Trophoblast cell (in vitro differentiated cells and primary cell): Measurements from ENCODE around the gene HIF3A.

Source experiments
- DNase-seq, 2 donors: peaks; one replicate each; pipeline ENCODE4 v3.0.0-alpha.2; 2016
- H2AFZ ChIP-seq: 2 replicates; pipeline ENCODE4 v1.6.1; 2013; ENCODE audit warnings: low read length, moderate library complexity, mild to moderate bottlenecking; ENCODE audit not compliant: insufficient read depth, poor library complexity
- H2AK5ac ChIP-seq: 2 replicates; pipeline ENCODE4 v1.6.1; 2013; ENCODE audit warnings: mild to moderate bottlenecking, low read length
- H2BK120ac ChIP-seq: 2 replicates; pipeline ENCODE4 v1.6.1; 2013; ENCODE audit warnings: low read length, mild to moderate bottlenecking, moderate library complexity; ENCODE audit not compliant: insufficient read depth, poor library complexity
- H2BK12ac ChIP-seq: 2 replicates; pipeline ENCODE4 v1.6.1; 2013; ENCODE audit warnings: mild to moderate bottlenecking, low read length, moderate library complexity
- H2BK5ac ChIP-seq: 2 replicates; pipeline ENCODE4 v1.6.1; 2013; ENCODE audit warnings: low read length, low read depth, moderate library complexity, mild to moderate bottlenecking; ENCODE audit not compliant: poor library complexity
- H3K14ac ChIP-seq: 2 replicates; pipeline ENCODE4 v1.6.1; 2013; ENCODE audit warnings: mild to moderate bottlenecking, low read length
- H3K18ac ChIP-seq: 2 replicates; pipeline ENCODE4 v1.6.1; 2013; ENCODE audit warnings: mild to moderate bottlenecking, low read length
- H3K23ac ChIP-seq: 2 replicates; pipeline ENCODE4 v1.6.1; 2013; ENCODE audit warnings: low read length
- H3K27ac ChIP-seq: 2 replicates; pipeline ENCODE4 v1.5.1; 2013; ENCODE audit warnings: low read depth, mild to moderate bottlenecking, inconsistent platforms, low read length, moderate library complexity
- H3K27me3 ChIP-seq: 2 replicates; pipeline ENCODE4 v1.6.1; 2013; ENCODE audit warnings: inconsistent platforms, mild to moderate bottlenecking, low read length, moderate library complexity; ENCODE audit not compliant: insufficient read depth
- H3K36me3 ChIP-seq, 2 experiments: 1 replicate in 1 of 2; 2 replicates in 1 of 2; pipeline ENCODE4 v1.6.1; 2013; ENCODE audit warnings: low read length in 2 of 2, mild to moderate bottlenecking in 2 of 2, moderate library complexity in 1 of 2; ENCODE audit not compliant: insufficient read depth in 2 of 2, control insufficient read depth in 1 of 2
- H3K4ac ChIP-seq: 2 replicates; pipeline ENCODE4 v1.6.1; 2013; ENCODE audit warnings: low read depth, mild to moderate bottlenecking, low read length, moderate library complexity
- H3K4me1 ChIP-seq, 2 experiments: 1 replicate in 1 of 2; 2 replicates in 1 of 2; pipeline ENCODE4 v1.6.1; 2013; ENCODE audit warnings: low read length in 2 of 2, mild to moderate bottlenecking in 2 of 2, moderate library complexity in 1 of 2; ENCODE audit not compliant: insufficient read depth in 2 of 2, control insufficient read depth in 1 of 2
- H3K4me2 ChIP-seq: 2 replicates; pipeline ENCODE4 v1.6.1; 2013; ENCODE audit warnings: inconsistent platforms, mild to moderate bottlenecking, low read length, moderate library complexity
- H3K4me3 ChIP-seq: 2 replicates; pipeline ENCODE4 v1.5.1; 2013; ENCODE audit warnings: mild to moderate bottlenecking, low read depth, low read length, inconsistent platforms
- H3K79me1 ChIP-seq: one replicate; pipeline ENCODE4 v1.6.1; 2013; ENCODE audit warnings: low read length
- H3K79me2 ChIP-seq: 2 replicates; pipeline ENCODE4 v1.6.1; 2013; ENCODE audit warnings: low read length, mild to moderate bottlenecking; ENCODE audit not compliant: control insufficient read depth, insufficient read depth, poor library complexity
- H3K9ac ChIP-seq: 2 replicates; pipeline ENCODE4 v1.6.1; 2013; ENCODE audit warnings: mild to moderate bottlenecking, low read length
- H3K9me3 ChIP-seq: 2 replicates; pipeline ENCODE4 v1.6.1; 2013; ENCODE audit warnings: low read depth, mild to moderate bottlenecking, control low read depth, inconsistent platforms, low read length; ENCODE audit not compliant: insufficient read depth
- H4K12ac ChIP-seq: 2 replicates; pipeline ENCODE4 v1.6.1; 2013; ENCODE audit warnings: low read depth, mild to moderate bottlenecking, low read length, moderate library complexity
- H4K8ac ChIP-seq: 2 replicates; pipeline ENCODE4 v1.6.1; 2013; ENCODE audit warnings: low read depth, mild to moderate bottlenecking, low read length, moderate library complexity
- H4K91ac ChIP-seq: one replicate; pipeline ENCODE4 v1.6.1; 2013; ENCODE audit warnings: low read depth, mild to moderate bottlenecking, low read length, moderate library complexity
- WGBS: extraction: QIAGEN DNeasy Blood & Tissue Kit; methylation state at CpG from one replicate; pipeline ENCODE4 v1.1.7; 2013; ENCODE audit warnings: missing lambda C conversion rate; ENCODE audit not compliant: insufficient read length, insufficient coverage; ENCODE audit errors: extremely low coverage; 5-methylcytosine and 5-hydroxymethylcytosine counted together

The HIF3A gene

GRCh38 chr19:46390866-46391265 is 94.0 kb downstream of the HIF3A start:
- H3K79me1 ChIP-seq = no peaks in the 10 kb centered on the region
- no peak overlapping the region for H2AFZ ChIP-seq
- H2BK5ac ChIP-seq = no peak overlapping the region
- H3K4ac ChIP-seq = no peak overlapping the region
- peaks cover 56 to 59% of the 10 kb centered on the region in 2 experiments for H3K36me3 ChIP-seq
- H3K4me3 ChIP-seq = no peak overlapping the region
- H3K9me3 ChIP-seq = peaks cover 7% of the 10 kb centered on the region
- H3K23ac ChIP-seq = no peak overlapping the region
- no peak overlapping the region for H4K91ac ChIP-seq
- no peak overlapping the region for H3K14ac ChIP-seq
- H3K4me2 ChIP-seq = no peak overlapping the region
- no peak overlapping the region for H4K12ac ChIP-seq
- H2AK5ac ChIP-seq = no peak overlapping the region
- H2BK12ac ChIP-seq = no peak overlapping the region
- no peak overlapping the region for H3K18ac ChIP-seq
- H3K9ac ChIP-seq = no peak overlapping the region
- no CpG with 5 or more reads among the region's 18 CpGs for WGBS
- no peaks in the 10 kb centered on the region for H3K79me2 ChIP-seq
- H2BK120ac ChIP-seq = no peak overlapping the region
- H3K27me3 ChIP-seq = no peaks in the 10 kb centered on the region
- no peak overlapping the region for H3K27ac ChIP-seq
- no peak for DNase-seq
- H3K4me1 ChIP-seq = peaks cover 5% of the 10 kb centered on the region in 2 experiments
- no peak overlapping the region for H4K8ac ChIP-seq

- H2BK5ac ChIP-seq = no peak overlapping the region
- H3K79me2 ChIP-seq = no peaks in the 10 kb centered on the region
- no peak overlapping the region for H3K23ac ChIP-seq
- H4K91ac ChIP-seq = no peak overlapping the region
- peaks cover 5% of the 10 kb centered on the region in 2 experiments for H3K4me1 ChIP-seq
- peak overlapping the region; percentile 25 for H2BK12ac ChIP-seq
- no peak overlapping the region for H2AK5ac ChIP-seq
- DNase-seq = no peak
- H2BK120ac ChIP-seq = no peak overlapping the region
- no peak overlapping the region for H3K4me3 ChIP-seq
- H3K4ac ChIP-seq = no peak overlapping the region
- peaks cover 7% of the 10 kb centered on the region for H3K9me3 ChIP-seq
- no peak overlapping the region for H3K14ac ChIP-seq
- H3K18ac ChIP-seq = no peak overlapping the region
- no CpG with 5 or more reads among the region's 33 CpGs for WGBS
- H3K36me3 ChIP-seq = peaks cover 50 to 54% of the 10 kb centered on the region in 2 experiments
- H4K8ac ChIP-seq = no peak overlapping the region
- no peak overlapping the region for H3K27ac ChIP-seq
- H3K27me3 ChIP-seq = no peaks in the 10 kb centered on the region
- H3K4me2 ChIP-seq = no peak overlapping the region
- no peak overlapping the region for H3K9ac ChIP-seq
- no peak overlapping the region for H2AFZ ChIP-seq
- no peaks in the 10 kb centered on the region for H3K79me1 ChIP-seq
- peak overlapping the region; percentile 10 for H4K12ac ChIP-seq
Observed at GRCh38 chr19:46391296-46392251, 94.7 kb downstream of the HIF3A start.

- Histone ChIP-seq H2BK12ac (peak overlapping the region; percentile 44), H4K12ac (no peak overlapping the region), H2AK5ac (no peak overlapping the region), H3K4me1 (peaks cover 5% of the 10 kb centered on the region in 2 experiments), H3K14ac (no peak overlapping the region), H3K9me3 (peaks cover 7% of the 10 kb centered on the region), H2BK5ac (no peak overlapping the region), H3K36me3 (peaks cover 42 to 47% of the 10 kb centered on the region in 2 experiments), H3K23ac (no peak overlapping the region), H3K79me1 (no peaks in the 10 kb centered on the region), H4K91ac (no peak overlapping the region), H3K18ac (no peak overlapping the region), H4K8ac (peak overlapping the region; percentile 13), H3K79me2 (no peaks in the 10 kb centered on the region), H3K27me3 (no peaks in the 10 kb centered on the region), H3K27ac (no peak overlapping the region), H3K9ac (no peak overlapping the region), H2BK120ac (no peak overlapping the region), H3K4ac (no peak overlapping the region), H2AFZ (no peak overlapping the region), H3K4me2 (no peak overlapping the region), H3K4me3 (no peak overlapping the region)
- peak in 1 of 2 donors; percentile 60 for DNase-seq
- WGBS = no CpG with 5 or more reads among the region's 21 CpGs
Observed at GRCh38 chr19:46392252-46392801, 95.5 kb downstream of the HIF3A start.

DNA sequence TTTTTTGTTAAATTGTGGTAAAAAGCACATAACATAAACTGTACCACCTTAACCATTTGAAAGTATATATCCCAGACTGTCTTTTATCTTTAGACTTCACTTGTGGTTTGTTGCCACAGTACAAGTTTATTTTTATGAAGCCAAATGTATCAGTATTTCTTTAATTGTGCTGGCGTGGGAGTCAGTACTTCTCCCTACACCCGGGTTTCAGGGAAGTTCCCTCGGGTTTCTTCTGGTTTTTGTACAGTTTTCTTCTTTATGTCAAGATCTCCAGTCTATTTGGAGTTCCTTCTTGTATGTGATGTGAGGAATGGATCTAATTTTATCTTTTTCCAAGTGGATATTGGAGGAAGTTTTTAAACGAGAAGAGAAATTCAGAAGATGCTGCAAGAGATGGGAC is 96.0 kb downstream of the HIF3A start:
- Histone ChIP-seq H3K79me2 (no peaks in the 10 kb centered on the region), H3K36me3 (peaks cover 37 to 42% of the 10 kb centered on the region in 2 experiments), H3K18ac (no peak overlapping the region), H3K4me1 (peaks cover 5% of the 10 kb centered on the region in 2 experiments), H3K27ac (no peak overlapping the region), H4K91ac (no peak overlapping the region), H2AFZ (no peak overlapping the region), H3K23ac (no peak overlapping the region), H3K4me3 (no peak overlapping the region), H3K9ac (no peak overlapping the region), H2BK5ac (no peak overlapping the region), H2BK120ac (no peak overlapping the region), H3K4me2 (no peak overlapping the region), H2AK5ac (no peak overlapping the region), H3K27me3 (no peaks in the 10 kb centered on the region), H4K12ac (no peak overlapping the region), H2BK12ac (no peak overlapping the region), H3K14ac (no peak overlapping the region), H3K9me3 (peaks cover 7% of the 10 kb centered on the region), H4K8ac (no peak overlapping the region), H3K4ac (no peak overlapping the region), H3K79me1 (no peaks in the 10 kb centered on the region)
- no peak for DNase-seq
- WGBS = no CpG with 5 or more reads among the region's 4 CpGs
